HCT116 (cell line): ENCODE results near the gene GARIN5B. TPM values are rescaled to one million over a fixed set of nuclear protein-coding genes. Genes with fewer than 3 reads are reported as not detected.

ENCODE experiments used
- ATAC-seq: fragments of 200-7000 bp; cut with Tn5 transposase; 2 replicates; pipeline ENCODE4 v1.9.1; 2020; ENCODE audit warnings: mild to moderate bottlenecking, moderate library complexity
- BruUV-seq: library from RNA; stranded (reverse); fragments of 400-500 nt; replicated peaks from 2 replicates; lab custom pipeline; 2021; lab: Mats Ljungman, UMichigan
- CTCF ChIA-PET: fragments of 300-600 bp; sonication (Branson Sonifier 250); formaldehyde crosslinking; loops from one replicate; lab custom pipeline; 2021; ENCODE audit warnings: antibody characterized with exemption; lab: Charles Lee
- POLR2A ChIA-PET: fragments of 300-600, 350-600 bp; sonication (Branson Sonifier 250); formaldehyde crosslinking; loops from one replicate; lab custom pipeline; 2021; ENCODE audit warnings: antibody characterized with exemption; lab: Charles Lee
- RAD21 ChIA-PET, 2 experiments: fragments of 300-600 bp; sonication (Branson Sonifier 250); formaldehyde crosslinking; loops; one replicate each; lab custom pipeline; 2023; ENCODE audit warnings: low total read pairs in 2 of 2; ENCODE audit not compliant: uncharacterized antibody in 2 of 2, unreplicated experiment in 2 of 2, low non-redundant PET in 1 of 2; lab: Charles Lee
- DNase-seq: peaks from one replicate; pipeline ENCODE4 v3.0.0-alpha.2; 2010; ENCODE audit warnings: low read depth, low spot score
- H2AFZ ChIP-seq: fragments of 200-600 bp; shearing (Covaris generic), sonication (generic); 2 replicates; pipeline ENCODE4 v1.6.1; 2017; ENCODE audit warnings: low read depth, mixed run types, mixed read lengths, antibody characterized with exemption, low read length; ENCODE audit not compliant: poor library complexity, severe bottlenecking
- H3K27ac ChIP-seq: 2 replicates; pipeline ENCODE4 v1.5.1; 2012; ENCODE audit warnings: low read depth, low read length
- H3K27me3 ChIP-seq: fragments of 200-600 bp; sonication (generic); 2 replicates; pipeline ENCODE4 v1.6.1; 2016; ENCODE audit warnings: mixed run types, low read length, mixed read lengths; ENCODE audit not compliant: insufficient read depth
- H3K36me3 ChIP-seq, 2 experiments: fragments of 200-500 bp in 1 of 2; fragments of 200-600 bp in 1 of 2; sonication (Bioruptor generic) in 1 of 2; sonication (generic) in 1 of 2; 2 replicates each; pipeline versions ENCODE4 v1.5.1 to v1.6.1; 2014 to 2016; ENCODE audit warnings: low read length in 2 of 2, inconsistent platforms in 1 of 2, mixed read lengths in 1 of 2, mixed run types in 1 of 2; ENCODE audit not compliant: insufficient read depth in 2 of 2, control insufficient read depth in 1 of 2
- H3K4me1 ChIP-seq, 2 experiments: fragments of 200-600 bp in 1 of 2; sonication (generic) in 1 of 2; 2 replicates each; pipeline versions ENCODE4 v1.5.1 to v1.6.1; 2012 to 2017; ENCODE audit warnings: low read length in 2 of 2, inconsistent platforms in 1 of 2, mild to moderate bottlenecking in 1 of 2, mixed read lengths in 1 of 2, mixed run types in 1 of 2, moderate library complexity in 1 of 2; ENCODE audit not compliant: insufficient read depth in 2 of 2, control insufficient read depth in 1 of 2
- H3K4me2 ChIP-seq: fragments of 200-600 bp; sonication (generic); 2 replicates; pipeline ENCODE4 v1.6.1; 2017; ENCODE audit warnings: mixed run types, low read length, mixed read lengths
- H3K4me3 ChIP-seq, 2 experiments: fragments of 200-600 bp in 1 of 2; sonication (generic) in 1 of 2; replicated peaks in 1 of 2; 2 replicates each; pipeline ENCODE4 v1.5.1; 2011 to 2016; ENCODE audit warnings: low read length in 2 of 2, control low read depth in 1 of 2, low read depth in 1 of 2, mild to moderate bottlenecking in 1 of 2, mixed read lengths in 1 of 2, mixed run types in 1 of 2
- H3K79me2 ChIP-seq: fragments of 200-600 bp; sonication (generic); 2 replicates; pipeline ENCODE4 v1.6.1; 2017; ENCODE audit warnings: mild to moderate bottlenecking, mixed run types, low read length, moderate library complexity, mixed read lengths; ENCODE audit not compliant: insufficient read depth
- H3K9ac ChIP-seq: fragments of 200-600 bp; sonication (generic); 2 replicates; pipeline ENCODE4 v1.6.1; 2016; ENCODE audit warnings: low read length, mixed read lengths
- H3K9me2 ChIP-seq: fragments of 200-600 bp; sonication (generic), shearing (Covaris generic); 2 replicates; pipeline ENCODE4 v1.6.1; 2017; ENCODE audit warnings: mixed run types, mild to moderate bottlenecking, moderate library complexity; ENCODE audit not compliant: insufficient read depth
- H3K9me3 ChIP-seq, 2 experiments: fragments of 200-500 bp in 1 of 2; fragments of 200-600 bp in 1 of 2; sonication (Bioruptor generic) in 1 of 2; sonication (generic) in 1 of 2; 2 replicates each; pipeline ENCODE4 v1.6.1; 2014 to 2017; ENCODE audit warnings: low read length in 2 of 2, mixed read lengths in 2 of 2, inconsistent platforms in 1 of 2, low read depth in 1 of 2, mild to moderate bottlenecking in 1 of 2, mixed run types in 1 of 2, moderate library complexity in 1 of 2; ENCODE audit not compliant: control insufficient read depth in 1 of 2, insufficient read depth in 1 of 2
- H4K20me1 ChIP-seq: fragments of 200-600 bp; sonication (generic), shearing (Covaris generic); 2 replicates; pipeline ENCODE4 v1.6.1; 2017; ENCODE audit warnings: mixed run types, mild to moderate bottlenecking, moderate library complexity; ENCODE audit not compliant: insufficient read depth
- CEBPB ChIP-seq: IDR thresholded peaks from 2 replicates; pipeline ENCODE4 v1.6.1; 2012; ENCODE audit warnings: low read depth
- CTCF ChIP-seq, 3 experiments: fragments of 200-600 bp in 1 of 3; sonication (generic) in 1 of 3; IDR thresholded peaks in 2 of 3; conservative IDR thresholded peaks in 1 of 3; 2 replicates each; pipeline ENCODE4 v1.5.1; 2012 to 2017; ENCODE audit warnings: low read depth in 2 of 3, low read length in 2 of 3, antibody characterized with exemption in 1 of 3, borderline replicate concordance in 1 of 3, control low read depth in 1 of 3, mild to moderate bottlenecking in 1 of 3, mixed read lengths in 1 of 3, mixed run types in 1 of 3, moderate library complexity in 1 of 3; ENCODE audit not compliant: insufficient read depth in 1 of 3
- EZH2 ChIP-seq: fragments of 200-600 bp; sonication (generic); IDR thresholded peaks from 2 replicates; pipeline ENCODE4 v1.6.1; 2017; ENCODE audit warnings: antibody characterized with exemption, mixed run types
- JUND ChIP-seq: IDR thresholded peaks from 2 replicates; pipeline ENCODE4 v1.6.1; 2012
- MAX ChIP-seq: IDR thresholded peaks from 2 replicates; pipeline ENCODE4 v1.6.1; 2012
- RAD21 ChIP-seq: IDR thresholded peaks from 2 replicates; pipeline ENCODE4 v1.6.1; 2012; ENCODE audit warnings: low read depth, mild to moderate bottlenecking
- SIN3A ChIP-seq: IDR thresholded peaks from 2 replicates; pipeline ENCODE4 v1.6.1; 2012; ENCODE audit warnings: low read depth
- SRF ChIP-seq: IDR thresholded peaks from 2 replicates; pipeline ENCODE4 v1.6.1; 2012; ENCODE audit warnings: low read depth
- YY1 ChIP-seq: IDR thresholded peaks from 2 replicates; pipeline ENCODE4 v1.6.1; 2011; ENCODE audit warnings: low read length, low read depth, moderate library complexity, mild to moderate bottlenecking; ENCODE audit not compliant: insufficient replicate concordance; ENCODE audit errors: extremely low read depth
- ZFX ChIP-seq: fragments of 450-650 bp; IDR thresholded peaks from 2 replicates; pipeline ENCODE4 v1.6.1; 2017
- intact Hi-C: fragments of 100-400 bp; cut with micrococcal nuclease; formaldehyde crosslinking; loops from 2 replicates; pipeline ENCODE4 v1.10.0; 2022
- total RNA-seq: library from RNA; stranded (reverse); gene quantifications from one replicate; pipeline ENCODE4 v1.2.1, GENCODE V29; 2021; ENCODE audit not compliant: unreplicated experiment

The GARIN5B gene
- total RNA-seq, 1 experiment from 2014 or later, result not detected

- Histone ChIP-seq H4K20me1 (no peaks in the 10 kb centered on the region), H3K9me2 (no peaks in the 10 kb centered on the region), H3K27me3 (no peaks in the 10 kb centered on the region), H3K9ac (no peak overlapping the region), H3K4me1 (no peaks in the 10 kb centered on the region), H3K4me2 (no peak overlapping the region), H3K36me3 (no peaks in the 10 kb centered on the region), H3K79me2 (no peaks in the 10 kb centered on the region), H3K9me3 (no peaks in the 10 kb centered on the region), H3K4me3 (no peak overlapping the region), H3K27ac (no peak overlapping the region), H2AFZ (no peak overlapping the region)
- TF ChIP-seq ZFX, result no peak
- BruUV-seq, result no TSS peak
- ChIA-PET RAD21 (no interaction called here), CTCF (no interaction called here), POLR2A (no interaction called here)
- intact Hi-C loops, result no loop called here
- DNase-seq (no peak), ATAC-seq (peak; percentile 77)
These were observed 43.3 kb downstream of the GARIN5B start for GRCh38 chr19:55319785-55320184.

GRCh38 chr19:55316646-55317045 is 46.4 kb downstream of the GARIN5B start:
- Histone ChIP-seq H3K4me2 (no peak overlapping the region), H3K9ac (no peak overlapping the region), H3K4me1 (no peaks in the 10 kb centered on the region), H3K9me3 (no peaks in the 10 kb centered on the region), H3K9me2 (no peaks in the 10 kb centered on the region), H3K27me3 (no peaks in the 10 kb centered on the region), H3K27ac (no peak overlapping the region), H3K36me3 (no peaks in the 10 kb centered on the region), H4K20me1 (no peaks in the 10 kb centered on the region), H2AFZ (no peak overlapping the region), H3K4me3 (no peak overlapping the region), H3K79me2 (no peaks in the 10 kb centered on the region)
- CTCF ChIA-PET, result interaction anchor here (2.5 kb wide), 1 partner anchor 15 kb away, joined by 11 read pairs; no protein-coding TSS in a partner anchor
- POLR2A ChIA-PET, result no interaction called here
- DNase-seq, result no peak
- BruUV-seq, result no TSS peak
- ATAC-seq, result no peak
- intact Hi-C loops, result no loop called here
- TF ChIP-seq SRF (no peak), CTCF (IDR thresholded peaks at IDR 0.05 in 2 of 3, conservative IDR thresholded peaks at IDR 0.05 in 1 of 3; ENCODE audit: borderline replicate concordance in 1 of 3, insufficient read depth in 1 of 3, low read depth in 2 of 3, low read length in 2 of 3) (no peak), EZH2 (no peak), RAD21 (no peak), MAX (no peak), YY1 (no peak), JUND (no peak), CEBPB (no peak), SIN3A (no peak), ZFX (no peak)
- RAD21 ChIA-PET, result no interaction called here
